ENCODE results near the gene RPS23. TPM values are rescaled to one million over a fixed set of nuclear protein-coding genes. Genes with fewer than 3 reads are reported as not detected.

RPS23 gene
- total RNA-seq, 1 experiment from 2014 or later, result 1,953 TPM

GRCh38 chr5:82312373-82312856, 34.3 kb upstream of the RPS23 start:
- intact Hi-C loops (cut with micrococcal nuclease; ENCODE audit: unreplicated experiment), result loop anchor here (2.0 kb wide), 2 partner anchors 38 to 1250 kb away; no protein-coding TSS in a partner anchor
- Histone ChIP-seq H3K4me3 (ENCODE audit: low read depth, low read length, poor library complexity, severe bottlenecking) (no peak overlapping the region), H3K9me3 (ENCODE audit: low read depth, low read length, poor library complexity, severe bottlenecking) (no peaks in the 10 kb centered on the region), H3K4me1 (ENCODE audit: insufficient read depth, low read length, poor library complexity, severe bottlenecking) (peaks cover 7% of the 10 kb centered on the region), H3K36me3 (ENCODE audit: insufficient read depth, low read length, poor library complexity, severe bottlenecking) (no peaks in the 10 kb centered on the region), H3K27me3 (replicated peaks; ENCODE audit: insufficient read depth, low read depth, low read length, poor library complexity) (no peaks in the 10 kb centered on the region), H3K27ac (ENCODE audit: low read depth, low read length, poor library complexity, severe bottlenecking) (no peak overlapping the region)
- peak; percentile 83 for DNase-seq (ENCODE audit: low spot score)
- ChIA-PET POLR2A (ENCODE audit: low non-redundant PET) (no interaction called here), CTCF (no interaction called here)
- TF ChIP-seq CTCF (conservative IDR thresholded peaks at IDR 0.05; ENCODE audit: low read depth, low read length), result peak; percentile 96
- TF ChIP-seq EZH2 (IDR thresholded peaks at IDR 0.05; ENCODE audit: borderline replicate concordance, low read depth, low read length, poor library complexity, severe bottlenecking), result no peak
- no TSS peak for BruUV-seq (replicated peaks)

GRCh38 chr5:82309091-82309531, 31.0 kb upstream of the RPS23 start:
- H3K4me1 ChIP-seq (ENCODE audit: insufficient read depth, low read length, poor library complexity, severe bottlenecking), result peaks cover 7% of the 10 kb centered on the region
- TF ChIP-seq EZH2 (IDR thresholded peaks at IDR 0.05; ENCODE audit: borderline replicate concordance, low read depth, low read length, poor library complexity, severe bottlenecking) (no peak), CTCF (conservative IDR thresholded peaks at IDR 0.05; ENCODE audit: low read depth, low read length) (no peak)
- no peaks in the 10 kb centered on the region for H3K27me3 ChIP-seq (replicated peaks; ENCODE audit: insufficient read depth, low read depth, low read length, poor library complexity)
- BruUV-seq (replicated peaks), result no TSS peak
- H3K9me3 ChIP-seq (ENCODE audit: low read depth, low read length, poor library complexity, severe bottlenecking), result no peaks in the 10 kb centered on the region
- intact Hi-C loops (cut with micrococcal nuclease; ENCODE audit: unreplicated experiment), result no loop called here
- no peak overlapping the region for H3K27ac ChIP-seq (ENCODE audit: low read depth, low read length, poor library complexity, severe bottlenecking)
- H3K4me3 ChIP-seq (ENCODE audit: low read depth, low read length, poor library complexity, severe bottlenecking), result no peak overlapping the region
- ChIA-PET POLR2A (ENCODE audit: low non-redundant PET) (no interaction called here), CTCF (no interaction called here)
- H3K36me3 ChIP-seq (ENCODE audit: insufficient read depth, low read length, poor library complexity, severe bottlenecking), result no peaks in the 10 kb centered on the region
- DNase-seq (ENCODE audit: low spot score), result no peak

DNA sequence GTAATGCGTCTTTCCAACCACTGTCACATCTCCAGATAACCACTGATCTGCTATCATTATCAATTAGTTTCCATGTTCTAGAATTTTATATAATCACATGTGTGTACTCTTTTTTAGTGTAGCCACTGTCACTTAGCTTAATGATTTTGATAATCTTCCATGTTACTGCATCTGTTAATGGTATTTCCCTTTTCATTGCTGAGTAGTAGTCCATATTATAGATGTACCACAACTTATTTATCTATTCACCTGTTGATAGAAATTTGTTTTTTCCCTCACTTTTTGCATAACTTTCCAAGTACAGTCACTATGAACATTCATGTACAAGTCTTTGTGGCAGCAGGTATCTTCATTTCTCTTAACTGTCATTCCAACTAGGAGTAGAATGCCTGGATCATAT, 30.3 kb upstream of the RPS23 start:
- H3K36me3 ChIP-seq (ENCODE audit: insufficient read depth, low read length, poor library complexity, severe bottlenecking), result no peaks in the 10 kb centered on the region
- POLR2A ChIA-PET (ENCODE audit: low non-redundant PET), result no interaction called here
- no peaks in the 10 kb centered on the region for H3K9me3 ChIP-seq (ENCODE audit: low read depth, low read length, poor library complexity, severe bottlenecking)
- TF ChIP-seq EZH2 (IDR thresholded peaks at IDR 0.05; ENCODE audit: borderline replicate concordance, low read depth, low read length, poor library complexity, severe bottlenecking) (no peak), CTCF (conservative IDR thresholded peaks at IDR 0.05; ENCODE audit: low read depth, low read length) (no peak)
- H3K27ac ChIP-seq (ENCODE audit: low read depth, low read length, poor library complexity, severe bottlenecking), result no peak overlapping the region
- no peak for DNase-seq (ENCODE audit: low spot score)
- no peak overlapping the region for H3K4me3 ChIP-seq (ENCODE audit: low read depth, low read length, poor library complexity, severe bottlenecking)
- CTCF ChIA-PET, result no interaction called here
- H3K27me3 ChIP-seq (replicated peaks; ENCODE audit: insufficient read depth, low read depth, low read length, poor library complexity), result no peaks in the 10 kb centered on the region
- no TSS peak for BruUV-seq (replicated peaks)
- H3K4me1 ChIP-seq (ENCODE audit: insufficient read depth, low read length, poor library complexity, severe bottlenecking), result peaks cover 7% of the 10 kb centered on the region
- intact Hi-C loops (cut with micrococcal nuclease; ENCODE audit: unreplicated experiment), result no loop called here

Measured in A673 (cell line).